ENCODE results near the gene PARN.

The PARN gene

GRCh38 chr16:14564323-14564722 is 65.7 kb downstream of the PARN start:
- H3K4me3 ChIP-seq (ENCODE audit: low read depth, low read length) = no peak overlapping the region
- TF ChIP-seq, protein P1, sequence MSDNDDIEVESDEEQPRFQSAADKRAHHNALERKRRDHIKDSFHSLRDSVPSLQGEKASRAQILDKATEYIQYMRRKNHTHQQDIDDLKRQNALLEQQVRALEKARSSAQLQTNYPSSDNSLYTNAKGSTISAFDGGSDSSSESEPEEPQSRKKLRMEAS (IDR thresholded peaks at IDR 0.05; ENCODE audit: low read depth, low read length) = no peak
- TF ChIP-seq POLR2A (IDR thresholded peaks at IDR 0.05; ENCODE audit: extremely low read depth, insufficient read length) = no peak
- DNase-seq (ENCODE audit: low read depth) = no peak

DNA sequence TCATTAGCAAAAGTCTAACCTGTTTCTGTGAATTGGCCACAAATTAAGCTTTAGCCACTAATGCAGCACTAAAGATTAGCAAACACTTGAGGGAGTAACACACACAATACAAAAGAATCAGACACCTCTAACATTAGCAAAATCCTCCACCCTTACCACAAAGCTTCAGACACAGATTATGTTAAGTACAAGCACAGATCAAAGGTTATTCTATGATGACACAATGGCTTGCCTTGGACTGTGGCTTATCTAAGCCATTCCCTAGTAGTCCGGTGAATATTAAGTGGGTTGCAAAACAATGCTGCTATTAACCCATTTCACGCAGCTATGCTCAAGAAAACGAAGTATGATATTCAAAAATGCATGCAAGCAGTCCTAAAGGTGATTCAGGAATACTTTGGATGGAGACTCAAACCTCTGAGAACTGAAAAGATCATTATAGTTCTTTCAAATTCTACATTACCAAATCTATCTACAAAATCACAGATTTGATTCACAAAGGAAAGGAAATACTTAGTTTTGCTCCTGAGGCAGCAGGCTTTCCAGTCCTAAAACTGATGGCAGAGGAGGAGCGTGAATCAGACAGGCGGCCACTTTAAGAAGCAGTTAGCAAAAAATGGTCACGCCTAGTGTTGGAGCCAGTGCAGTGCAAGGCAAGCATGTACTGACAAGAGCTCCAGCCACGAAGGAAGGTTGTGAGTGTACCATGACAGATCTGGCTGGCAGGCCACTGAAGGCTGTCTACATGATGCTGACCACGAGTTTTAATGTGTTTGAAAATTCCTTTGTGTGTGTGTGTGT is 67.2 kb downstream of the PARN start:
- TF ChIP-seq POLR2A (IDR thresholded peaks at IDR 0.05; ENCODE audit: extremely low read depth, insufficient read length) = no peak
- TF ChIP-seq, protein P1 (IDR thresholded peaks at IDR 0.05; ENCODE audit: low read depth, low read length) = no peak
- no peak for TF ChIP-seq MYC (IDR thresholded peaks at IDR 0.05; ENCODE audit: low read depth, low read length)
- no peak for TF ChIP-seq CTCF (IDR thresholded peaks at IDR 0.05; ENCODE audit: low read depth, low read length)
- DNase-seq (ENCODE audit: low read depth) = peak; percentile 11
- H3K4me3 ChIP-seq (ENCODE audit: low read depth, low read length) = no peak overlapping the region

- H3K4me3 ChIP-seq (ENCODE audit: low read depth, low read length) = no peak overlapping the region
- TF ChIP-seq, protein P1 (IDR thresholded peaks at IDR 0.05; ENCODE audit: low read depth, low read length) = no peak
- TF ChIP-seq MYC (IDR thresholded peaks at IDR 0.05; ENCODE audit: low read depth, low read length) = no peak
- no peak for TF ChIP-seq POLR2A (IDR thresholded peaks at IDR 0.05; ENCODE audit: extremely low read depth, insufficient read length)
- TF ChIP-seq CTCF (IDR thresholded peaks at IDR 0.05; ENCODE audit: low read depth, low read length) = no peak
- DNase-seq (ENCODE audit: low read depth) = no peak
Observed at GRCh38 chr16:14560523-14560922, 69.5 kb downstream of the PARN start.

DNA sequence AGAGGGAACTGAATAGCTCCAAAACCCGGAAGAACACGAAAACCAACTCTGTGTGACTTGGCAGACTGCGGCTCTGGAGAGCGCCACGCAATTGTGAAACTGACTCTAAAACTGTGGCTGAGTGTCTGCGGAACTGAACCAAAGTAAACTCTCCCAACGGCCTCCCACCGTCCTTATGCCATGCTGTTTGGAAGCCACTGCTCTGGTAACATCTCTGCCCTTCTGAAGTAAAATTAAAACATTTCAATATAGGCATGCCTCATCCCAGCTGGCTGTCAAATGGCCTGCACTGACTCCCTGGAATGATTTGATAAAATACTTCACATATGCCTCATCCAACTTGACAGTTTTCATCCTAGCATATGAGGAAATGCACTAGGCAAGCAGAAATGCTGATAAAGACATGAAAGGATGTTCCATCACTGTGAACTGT is 70.2 kb downstream of the PARN start:
- H3K4me3 ChIP-seq (ENCODE audit: low read depth, low read length) = peak overlapping the region; percentile 12
- TF ChIP-seq, protein P1 (IDR thresholded peaks at IDR 0.05; ENCODE audit: low read depth, low read length) = peak; percentile 59
- TF ChIP-seq MYC (IDR thresholded peaks at IDR 0.05; ENCODE audit: low read depth, low read length) = peak; percentile 77
- TF ChIP-seq CTCF (IDR thresholded peaks at IDR 0.05; ENCODE audit: low read depth, low read length) = no peak
- peak; percentile 92 for DNase-seq (ENCODE audit: low read depth)

GRCh38 chr16:14553447-14553846 is 76.6 kb downstream of the PARN start:
- no peak overlapping the region for H3K4me3 ChIP-seq (ENCODE audit: low read depth, low read length)
- no peak for TF ChIP-seq CTCF (IDR thresholded peaks at IDR 0.05; ENCODE audit: low read depth, low read length)
- TF ChIP-seq, protein P1 (IDR thresholded peaks at IDR 0.05; ENCODE audit: low read depth, low read length) = no peak
- no peak for TF ChIP-seq POLR2A (IDR thresholded peaks at IDR 0.05; ENCODE audit: extremely low read depth, insufficient read length)
- no peak for TF ChIP-seq MYC (IDR thresholded peaks at IDR 0.05; ENCODE audit: low read depth, low read length)
- DNase-seq (ENCODE audit: low read depth) = no peak

- DNase-seq (ENCODE audit: low read depth) = no peak
- TF ChIP-seq, protein P1 (IDR thresholded peaks at IDR 0.05; ENCODE audit: low read depth, low read length) = no peak
- TF ChIP-seq MYC (IDR thresholded peaks at IDR 0.05; ENCODE audit: low read depth, low read length) (no peak), CTCF (IDR thresholded peaks at IDR 0.05; ENCODE audit: low read depth, low read length) (no peak), POLR2A (IDR thresholded peaks at IDR 0.05; ENCODE audit: extremely low read depth, insufficient read length) (no peak)
- H3K4me3 ChIP-seq (ENCODE audit: low read depth, low read length) = no peak overlapping the region
Observed at GRCh38 chr16:14549789-14550153, 80.3 kb downstream of the PARN start.
